Inferior parietal cortex (tissue), 1 donor: ENCODE results near the gene RAB44.

Experiments
- DNase-seq: peaks from one replicate; pipeline ENCODE4 v3.0.0-alpha.2; 2016; ENCODE audit errors: extremely low spot score

RAB44 gene

GRCh38 chr6:36666826-36667591 lies 30.6 kb upstream of the RAB44 start:
- DNase-seq: peak; percentile 54

DNA sequence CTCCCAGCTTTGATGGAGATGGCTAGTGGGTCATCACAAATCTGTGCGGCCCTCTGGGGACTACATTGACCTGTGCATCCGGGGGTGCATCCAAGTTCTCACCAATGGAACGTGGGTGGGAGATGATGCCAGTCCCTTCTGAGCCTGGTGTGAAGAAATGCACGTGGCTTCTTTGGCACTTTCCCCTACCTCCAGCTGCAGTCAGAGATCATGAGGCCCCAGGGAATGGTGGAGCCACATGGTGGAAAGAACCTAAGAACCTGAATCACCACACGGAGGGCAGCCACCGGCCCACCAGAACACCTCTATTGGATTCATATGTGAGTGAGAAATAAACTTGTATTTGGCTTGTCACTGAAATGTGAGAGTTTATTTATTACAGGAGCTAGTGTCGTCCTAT lies 29.0 kb upstream of the RAB44 start:
- DNase-seq: no peak

GRCh38 chr6:36669002-36669401 lies 28.6 kb upstream of the RAB44 start:
- DNase-seq: no peak

DNA sequence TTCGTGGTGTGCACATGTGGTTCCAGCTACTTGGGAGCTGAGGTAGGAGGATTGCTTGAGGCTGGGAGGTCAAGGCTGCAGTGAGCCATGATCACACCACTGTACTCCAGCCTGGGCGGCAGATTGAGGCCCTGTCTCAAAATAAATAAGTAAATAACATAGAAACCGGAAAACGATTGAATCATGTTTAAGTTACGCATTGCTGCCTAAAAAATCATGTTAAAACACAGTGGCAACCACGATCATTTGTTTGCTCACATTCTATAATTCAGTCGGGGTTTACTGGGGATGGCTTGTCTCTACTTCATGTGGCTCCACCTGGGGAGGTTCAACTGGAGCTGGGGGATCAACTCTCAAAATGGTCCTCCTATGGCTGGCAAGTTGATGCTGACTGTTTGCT lies 27.4 kb upstream of the RAB44 start:
- DNase-seq: no peak

DNA sequence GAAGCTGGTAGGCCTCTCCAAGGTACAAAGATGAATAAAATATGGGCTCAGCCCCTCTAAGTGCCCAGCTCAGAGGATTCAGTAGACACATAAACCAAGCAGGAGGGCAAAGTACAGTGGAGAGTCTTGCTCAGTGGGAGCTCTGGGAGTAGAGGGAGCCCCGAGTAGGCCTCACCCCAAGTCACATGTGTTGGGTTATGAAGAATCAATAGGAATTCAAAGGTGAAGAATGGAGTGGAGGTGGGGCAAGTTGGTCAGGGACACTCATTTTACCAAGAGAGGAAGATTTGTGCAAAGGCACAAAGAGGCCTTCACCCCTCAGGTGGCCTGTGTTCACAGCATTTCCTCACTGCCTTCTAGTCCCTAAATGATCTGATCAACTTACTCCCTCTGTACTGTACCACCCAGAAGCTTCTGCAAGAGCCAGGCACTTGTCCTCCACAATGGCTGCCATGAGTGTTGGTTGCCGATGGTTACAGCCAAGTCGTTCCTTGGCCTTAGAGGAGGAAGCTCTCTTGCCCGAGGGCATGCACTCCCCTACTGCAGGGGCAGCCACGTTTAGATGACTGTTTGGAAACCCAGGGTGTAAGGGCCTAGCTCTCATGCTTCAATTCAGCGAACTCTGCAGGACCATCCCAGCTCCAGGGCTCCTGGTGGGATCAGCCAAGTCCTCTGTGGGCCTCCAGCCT lies 25.8 kb upstream of the RAB44 start:
- no peak for DNase-seq

DNA sequence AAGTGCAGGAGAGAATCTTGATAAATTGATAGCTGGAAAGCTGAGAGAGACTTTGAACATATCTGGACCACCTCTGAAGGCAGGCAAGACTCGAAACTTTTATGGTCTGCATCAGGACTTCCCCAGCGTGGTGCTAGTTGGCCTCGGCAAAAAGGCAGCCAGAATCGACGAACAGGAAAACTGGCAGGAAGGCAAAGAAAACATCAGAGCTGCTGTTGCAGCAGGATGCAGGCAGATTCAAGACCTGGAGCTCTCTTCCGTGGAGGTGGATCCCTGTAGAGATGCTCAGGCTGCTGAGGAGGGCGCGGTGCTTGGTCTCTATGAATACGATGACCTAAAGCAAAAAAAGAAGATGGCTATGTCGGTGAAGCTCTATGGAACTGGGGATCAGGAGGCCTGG lies 23.7 kb upstream of the RAB44 start:
- no peak for DNase-seq

DNA sequence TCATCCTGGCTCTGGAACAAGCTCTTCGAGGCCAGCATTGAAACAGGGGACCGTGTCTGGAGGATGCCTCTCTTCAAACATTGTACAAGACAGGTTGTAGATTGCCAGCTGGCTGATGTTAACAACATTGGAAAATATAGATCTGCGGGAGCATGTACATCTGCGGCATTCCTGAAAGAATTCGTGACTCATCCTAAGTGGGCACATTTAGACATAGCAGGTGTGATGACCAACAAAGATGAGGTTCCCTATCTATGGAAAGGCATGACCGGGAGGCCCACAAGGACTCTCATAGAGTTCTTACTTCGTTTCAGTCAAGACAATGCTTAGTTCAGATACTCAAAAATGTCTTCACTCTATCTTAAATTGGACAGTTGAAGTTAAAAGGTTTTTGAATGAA lies 22.7 kb upstream of the RAB44 start:
- no peak for DNase-seq

DNA sequence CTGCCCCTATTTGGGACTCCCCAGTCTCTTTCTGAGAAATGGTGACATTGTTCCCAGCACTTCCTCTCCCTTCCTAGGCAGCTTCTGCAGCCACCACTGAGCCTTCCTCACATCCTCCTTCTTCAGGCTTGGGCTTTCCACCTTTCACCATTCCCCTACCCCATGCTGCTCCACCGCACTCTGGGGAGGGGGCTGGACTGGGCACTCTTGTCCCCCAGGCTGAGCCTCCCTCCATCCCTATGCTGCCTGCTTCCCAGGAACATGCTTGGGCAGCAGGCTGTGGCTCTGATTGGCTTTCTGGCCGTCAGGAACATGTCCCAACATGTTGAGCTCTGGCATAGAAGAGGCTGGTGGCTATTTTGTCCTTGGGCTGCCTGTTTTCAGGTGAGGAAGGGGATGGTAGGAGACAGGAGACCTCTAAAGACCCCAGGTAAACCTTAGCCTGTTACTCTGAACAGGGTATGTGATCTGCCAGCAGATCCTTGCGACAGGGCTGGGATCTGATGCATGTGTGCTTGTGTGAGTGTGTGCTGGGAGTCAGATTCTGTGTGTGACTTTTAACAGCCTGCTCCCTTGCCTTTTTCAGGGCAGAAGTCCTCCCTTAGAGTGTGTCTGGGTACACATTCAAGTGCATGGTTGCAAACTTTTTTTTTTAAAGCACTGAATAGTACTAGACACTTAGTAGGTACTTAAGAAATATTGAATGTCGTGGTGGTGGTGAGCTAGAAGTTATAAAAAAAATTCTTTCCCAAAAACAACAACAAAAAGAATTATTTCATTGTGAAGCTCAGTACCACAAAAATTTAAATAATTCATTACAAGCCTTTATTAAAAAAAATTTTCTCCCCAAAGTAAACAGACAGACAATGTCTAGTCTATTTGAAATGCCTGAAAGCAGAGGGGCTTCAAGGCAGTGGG lies 21.2 kb upstream of the RAB44 start:
- no peak for DNase-seq

DNA sequence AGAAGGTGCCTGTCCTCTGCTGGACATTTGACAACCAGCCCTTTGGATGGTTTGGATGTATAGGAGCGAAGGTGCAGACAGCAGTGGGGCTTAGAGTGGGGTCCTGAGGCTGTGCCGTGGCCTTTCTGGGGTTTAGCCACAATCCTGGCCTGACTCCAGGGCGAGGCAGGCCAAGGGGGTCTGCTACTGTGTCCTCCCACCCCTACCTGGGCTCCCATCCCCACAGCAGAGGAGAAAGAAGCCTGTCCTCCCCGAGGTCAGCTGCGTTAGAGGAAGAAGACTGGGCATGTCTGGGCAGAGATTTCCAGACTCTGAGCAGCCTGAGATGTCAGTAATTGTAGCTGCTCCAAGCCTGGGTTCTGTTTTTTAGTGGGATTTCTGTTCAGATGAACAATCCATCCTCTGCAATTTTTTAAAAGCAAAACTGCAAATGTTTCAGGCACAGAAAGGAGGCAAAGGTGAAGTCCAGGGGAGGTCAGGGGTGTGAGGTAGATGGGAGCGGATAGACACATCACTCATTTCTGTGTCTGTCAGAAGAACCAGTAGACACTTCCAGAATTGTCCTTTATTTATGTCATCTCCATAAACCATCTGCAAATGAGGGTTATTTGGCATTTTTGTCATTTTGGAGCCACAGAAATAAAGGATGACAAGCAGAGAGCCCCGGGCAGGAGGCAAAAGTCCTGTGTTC lies 20.4 kb upstream of the RAB44 start:
- DNase-seq: peak; percentile 25

GRCh38 chr6:36677753-36678487 lies 19.7 kb upstream of the RAB44 start:
- DNase-seq: no peak

GRCh38 chr6:36678488-36679042 lies 19.1 kb upstream of the RAB44 start, which contains the start of gene CDKN1A:
CDKN1A (plus strand) TSS chr6:36678714; CDS start chr6:36684102, 5,388 bp downstream.
- peak; percentile 60 for DNase-seq

- DNase-seq: no peak
Measured at GRCh38 chr6:36679043-36679833, 18.4 kb upstream of the RAB44 start.

GRCh38 chr6:36682328-36683144 lies 15.1 kb upstream of the RAB44 start:
- DNase-seq: no peak

- no peak for DNase-seq
Measured at GRCh38 chr6:36683145-36683655, 14.4 kb upstream of the RAB44 start.

DNA sequence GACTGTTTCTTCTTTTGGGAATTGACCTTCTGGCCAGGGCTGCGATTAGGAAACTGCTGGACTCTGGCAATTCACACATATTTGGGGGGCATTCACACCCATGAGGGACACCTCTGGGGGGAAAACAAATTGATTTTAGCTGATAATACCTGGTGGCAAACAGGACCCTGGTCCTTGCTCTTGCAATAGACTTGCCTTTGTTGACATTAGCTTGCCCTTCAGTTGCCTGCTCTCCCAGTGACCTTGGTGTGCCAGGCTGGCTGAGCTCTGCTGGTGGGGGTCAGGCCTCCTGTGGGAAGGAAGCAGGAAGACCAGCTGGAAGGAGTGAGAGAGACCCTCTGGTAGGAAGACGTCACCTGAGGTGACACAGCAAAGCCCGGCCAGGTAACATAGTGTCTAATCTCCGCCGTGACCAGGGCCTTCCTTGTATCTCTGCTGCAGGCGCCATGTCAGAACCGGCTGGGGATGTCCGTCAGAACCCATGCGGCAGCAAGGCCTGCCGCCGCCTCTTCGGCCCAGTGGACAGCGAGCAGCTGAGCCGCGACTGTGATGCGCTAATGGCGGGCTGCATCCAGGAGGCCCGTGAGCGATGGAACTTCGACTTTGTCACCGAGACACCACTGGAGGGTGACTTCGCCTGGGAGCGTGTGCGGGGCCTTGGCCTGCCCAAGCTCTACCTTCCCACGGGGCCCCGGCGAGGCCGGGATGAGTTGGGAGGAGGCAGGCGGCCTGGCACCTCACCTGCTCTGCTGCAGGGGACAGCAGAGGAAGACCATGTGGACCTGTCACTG lies 13.8 kb upstream of the RAB44 start:
- no peak for DNase-seq

DNA sequence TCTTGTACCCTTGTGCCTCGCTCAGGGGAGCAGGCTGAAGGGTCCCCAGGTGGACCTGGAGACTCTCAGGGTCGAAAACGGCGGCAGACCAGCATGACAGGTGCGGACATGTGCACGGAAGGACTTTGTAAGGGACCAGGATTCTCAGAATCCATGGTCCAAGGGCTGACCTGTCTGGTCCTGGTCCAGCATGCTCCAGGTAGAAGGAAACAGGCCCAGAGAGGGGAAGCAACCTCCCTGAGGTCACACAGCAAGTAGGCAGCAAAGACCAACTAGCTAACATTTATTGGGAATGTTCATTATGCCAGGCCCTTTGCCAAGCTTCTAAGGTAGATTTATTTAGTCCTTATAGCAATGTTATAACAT lies 13.2 kb upstream of the RAB44 start:
- no peak for DNase-seq

DNA sequence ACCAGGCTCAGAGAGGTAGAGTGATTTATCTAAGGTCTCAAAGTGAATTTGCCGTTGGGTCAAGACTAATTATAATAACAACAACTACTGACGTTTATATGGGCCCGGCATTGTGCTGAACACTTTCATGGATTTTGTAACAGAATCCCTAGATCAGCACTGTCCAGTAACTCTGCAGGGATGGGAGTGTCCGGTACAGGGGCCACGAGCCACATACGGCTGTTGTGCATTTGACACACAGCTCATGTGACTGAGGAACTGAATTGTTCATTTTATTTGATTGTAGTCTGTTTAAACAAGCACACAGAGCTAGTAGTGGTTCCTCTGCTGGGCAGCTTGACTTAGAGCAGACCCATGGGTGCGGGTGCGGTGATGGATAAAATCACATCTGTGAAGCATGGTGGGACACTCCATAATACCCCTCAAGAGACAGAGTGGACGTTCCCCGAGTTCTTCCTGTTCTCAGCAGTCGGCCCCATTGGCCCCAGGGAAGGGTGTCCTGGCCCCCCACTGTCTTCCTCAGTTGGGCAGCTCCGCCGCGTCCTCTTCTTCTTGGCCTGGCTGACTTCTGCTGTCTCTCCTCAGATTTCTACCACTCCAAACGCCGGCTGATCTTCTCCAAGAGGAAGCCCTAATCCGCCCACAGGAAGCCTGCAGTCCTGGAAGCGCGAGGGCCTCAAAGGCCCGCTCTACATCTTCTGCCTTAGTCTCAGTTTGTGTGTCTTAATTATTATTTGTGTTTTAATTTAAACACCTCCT lies 12.3 kb upstream of the RAB44 start:
- no peak for DNase-seq
